Loucy (cell line): ENCODE data around the gene NUDT7.

Source experiments
- H2AFZ ChIP-seq: fragments of 200-600 bp; sonication (generic); 2 replicates; pipeline ENCODE4 v1.6.0; 2016; ENCODE audit warnings: antibody characterized with exemption, mild to moderate bottlenecking, low read length, moderate library complexity
- H3F3A ChIP-seq: fragments of 200-600 bp; 2 replicates; pipeline ENCODE4 v1.6.0; 2016; ENCODE audit warnings: antibody characterized with exemption, low read depth, mild to moderate bottlenecking
- H3K27me3 ChIP-seq: fragments of 200-600 bp; sonication (generic); 2 replicates; pipeline ENCODE4 v1.6.1; 2014; ENCODE audit warnings: low read length, mild to moderate bottlenecking; ENCODE audit not compliant: insufficient read depth, poor library complexity, severe bottlenecking
- H3K36me3 ChIP-seq: fragments of 200-600 bp; sonication (generic); 2 replicates; pipeline ENCODE4 v1.6.1; 2016; ENCODE audit warnings: low read length; ENCODE audit not compliant: insufficient read depth
- H3K4me1 ChIP-seq: fragments of 200-600 bp; sonication (generic); 2 replicates; pipeline ENCODE4 v1.5.1; 2014; ENCODE audit warnings: low read length, mild to moderate bottlenecking; ENCODE audit not compliant: insufficient read depth, poor library complexity, severe bottlenecking
- H3K4me2 ChIP-seq: fragments of 200-600 bp; sonication (generic); 2 replicates; pipeline ENCODE4 v1.6.0; 2014; ENCODE audit warnings: antibody characterized with exemption, low read length, low read depth, mild to moderate bottlenecking; ENCODE audit not compliant: poor library complexity, severe bottlenecking
- H3K4me3 ChIP-seq: fragments of 200-600 bp; sonication (generic); 2 replicates; pipeline ENCODE4 v1.5.1; 2014; ENCODE audit warnings: low read length, mild to moderate bottlenecking, mixed read lengths; ENCODE audit not compliant: poor library complexity, severe bottlenecking
- H3K79me2 ChIP-seq: fragments of 200-600 bp; sonication (generic); 2 replicates; pipeline ENCODE4 v1.6.1; 2014; ENCODE audit warnings: low read length; ENCODE audit not compliant: insufficient read depth
- H3K9ac ChIP-seq: fragments of 200-600 bp; sonication (generic); 2 replicates; pipeline ENCODE4 v1.6.0; 2014; ENCODE audit warnings: mild to moderate bottlenecking, low read depth, low read length, moderate library complexity; ENCODE audit not compliant: poor library complexity, severe bottlenecking
- H3K9me2 ChIP-seq: fragments of 200-600 bp; sonication (generic); replicated peaks from 2 replicates; pipeline ENCODE4 v1.6.1; 2016; ENCODE audit warnings: low read depth, low read length, mixed read lengths
- H3K9me3 ChIP-seq: fragments of 200-600 bp; sonication (generic); 2 replicates; pipeline ENCODE4 v1.6.1; 2014; ENCODE audit warnings: mild to moderate bottlenecking, antibody characterized with exemption, low read length, low read depth; ENCODE audit not compliant: insufficient read depth
- H4K20me1 ChIP-seq: fragments of 200-600 bp; sonication (generic); 2 replicates; pipeline ENCODE4 v1.6.0; 2014; ENCODE audit warnings: antibody characterized with exemption, low read length, mild to moderate bottlenecking; ENCODE audit not compliant: insufficient read depth, poor library complexity, severe bottlenecking
- CTCF ChIP-seq: fragments of 200-600 bp; sonication (generic); conservative IDR thresholded peaks from 2 replicates; pipeline ENCODE4 v1.5.1; 2014; ENCODE audit warnings: mild to moderate bottlenecking, antibody characterized with exemption, low read length
- EZH2phosphoT487 ChIP-seq: fragments of 200-600 bp; IDR thresholded peaks from 2 replicates; pipeline ENCODE4 v1.6.1; 2018; ENCODE audit warnings: antibody characterized with exemption, mild to moderate bottlenecking, moderate library complexity, borderline replicate concordance

NUDT7 gene

DNA sequence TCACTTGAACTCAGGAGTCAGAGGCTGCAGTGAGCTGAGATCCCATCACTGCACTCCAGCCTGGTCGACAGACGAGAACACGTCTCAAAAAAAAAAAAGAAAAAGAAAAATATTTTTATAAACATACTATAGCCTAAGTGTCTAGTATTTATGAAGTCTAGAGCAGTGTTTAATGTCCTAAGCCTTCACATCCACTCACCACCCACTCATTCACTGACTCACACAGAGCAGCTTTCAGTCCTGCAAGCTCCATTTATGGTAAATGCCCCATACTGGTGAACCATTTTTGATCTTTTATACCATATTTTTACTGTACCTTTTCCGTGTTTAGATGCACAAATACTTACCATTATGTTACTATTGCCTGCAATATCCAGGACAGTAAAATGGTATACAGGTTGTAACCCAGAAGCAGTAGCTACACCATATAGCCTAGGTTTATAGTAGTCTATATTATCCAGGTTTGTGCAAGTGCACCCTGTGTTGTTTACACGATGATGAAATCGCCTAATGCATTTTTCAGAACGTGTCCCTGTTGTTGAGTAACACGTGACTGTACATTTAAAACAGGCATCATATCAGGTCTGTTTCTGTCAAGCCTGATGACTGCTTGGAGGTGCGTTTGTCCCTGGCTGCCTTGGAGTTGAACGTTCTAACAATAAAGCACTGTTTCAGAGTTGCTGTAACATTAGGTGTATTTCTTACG, 10.1 kb downstream of the NUDT7 start:
- Histone ChIP-seq H3K4me2 (no peak overlapping the region), H2AFZ (no peak overlapping the region), H3K9ac (no peak overlapping the region)

DNA sequence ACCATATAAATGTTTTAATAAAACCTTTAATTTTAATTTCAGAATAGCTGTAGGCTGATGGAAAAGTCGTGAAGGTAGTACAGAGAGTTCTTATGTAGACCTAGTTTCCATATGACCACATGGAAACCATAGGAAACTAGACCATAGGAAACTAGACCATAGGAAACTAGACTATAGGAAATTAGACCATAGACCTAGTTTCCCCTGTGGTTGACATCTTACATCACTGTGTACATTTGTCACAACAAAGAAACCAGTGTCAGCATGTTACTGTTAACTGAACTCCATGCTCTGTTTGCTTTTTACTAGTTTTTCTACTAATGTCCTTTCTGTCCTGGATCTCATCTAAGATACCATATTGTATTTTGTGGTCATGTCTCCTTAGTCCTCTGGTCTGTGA, 14.6 kb downstream of the NUDT7 start:
- no peaks in the 10 kb centered on the region for H3K4me1 ChIP-seq
- no peaks in the 10 kb centered on the region for H3K27me3 ChIP-seq
- no peak overlapping the region for H3K4me2 ChIP-seq
- no peaks in the 10 kb centered on the region for H3K79me2 ChIP-seq
- no peaks in the 10 kb centered on the region for H3F3A ChIP-seq
- H3K9me3 ChIP-seq: no peaks in the 10 kb centered on the region; the same call in 1 of the 2 replicates
- no peaks in the 10 kb centered on the region for H4K20me1 ChIP-seq
- no peak overlapping the region for H2AFZ ChIP-seq
- no peaks in the 10 kb centered on the region for H3K36me3 ChIP-seq
- no peak overlapping the region for H3K9ac ChIP-seq
- H3K9me2 ChIP-seq: no peaks in the 10 kb centered on the region
- TF ChIP-seq CTCF: no peak
- TF ChIP-seq EZH2phosphoT487: no peak
- no peak overlapping the region for H3K4me3 ChIP-seq

More for the DNA sequence above, 10.1 kb downstream of the NUDT7 start:
- H3K36me3 ChIP-seq: no peaks in the 10 kb centered on the region
- H3F3A ChIP-seq: no peaks in the 10 kb centered on the region
- no peaks in the 10 kb centered on the region; the same call in 1 of the 2 replicates for H3K9me3 ChIP-seq
- no peak for TF ChIP-seq CTCF
- TF ChIP-seq EZH2phosphoT487: no peak
- H3K9me2 ChIP-seq: no peaks in the 10 kb centered on the region
- no peaks in the 10 kb centered on the region for H3K79me2 ChIP-seq
- H3K27me3 ChIP-seq: no peaks in the 10 kb centered on the region
- H4K20me1 ChIP-seq: no peaks in the 10 kb centered on the region
- H3K4me3 ChIP-seq: no peak overlapping the region
- H3K4me1 ChIP-seq: no peaks in the 10 kb centered on the region

GRCh38 chr16:77738706-77739558, 16.6 kb downstream of the NUDT7 start:
- Histone ChIP-seq H3K4me1 (no peaks in the 10 kb centered on the region), H3F3A (no peaks in the 10 kb centered on the region), H3K36me3 (no peaks in the 10 kb centered on the region), H3K9me2 (no peaks in the 10 kb centered on the region), H3K9me3 (no peaks in the 10 kb centered on the region; the same call in 1 of the 2 replicates), H3K4me3 (no peak overlapping the region), H3K4me2 (no peak overlapping the region), H3K9ac (no peak overlapping the region), H3K27me3 (no peaks in the 10 kb centered on the region), H4K20me1 (no peaks in the 10 kb centered on the region), H2AFZ (no peak overlapping the region), H3K79me2 (no peaks in the 10 kb centered on the region)
- TF ChIP-seq CTCF (no peak), EZH2phosphoT487 (no peak)
